Measurements from ENCODE around the gene SPTBN1. TPM values are rescaled to one million over a fixed set of nuclear protein-coding genes. Genes with fewer than 3 reads are reported as not detected.

Gene SPTBN1
- total RNA-seq, 1 donor from 2014 or later, result 251 TPM

DNA sequence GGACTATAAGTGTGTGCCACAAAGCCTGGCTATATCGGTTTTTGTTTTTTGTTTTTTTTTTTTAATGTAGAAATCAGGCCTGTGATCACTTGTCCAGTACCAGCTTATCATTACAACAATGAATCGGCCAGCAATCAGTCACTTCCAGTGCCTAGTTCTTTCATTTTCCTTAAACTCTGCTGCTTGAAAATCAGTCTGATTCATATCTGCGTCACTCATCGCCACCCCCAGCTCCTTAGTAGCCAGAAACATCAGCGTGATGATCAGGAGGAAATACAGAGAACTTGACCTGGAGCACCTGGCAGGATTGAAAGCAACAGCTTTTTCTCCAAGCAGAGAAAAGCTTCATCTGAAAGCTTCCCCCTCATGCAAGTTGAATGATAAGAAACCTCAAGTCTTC, 75.4 kb downstream of the SPTBN1 start:
- Histone ChIP-seq H3K27me3 (ENCODE audit: control insufficient read depth in 3 of 3, insufficient read depth in 3 of 3, low read length in 3 of 3) (no peaks in the 10 kb centered on the region), H3K9me3 (ENCODE audit: control insufficient read depth in 3 of 3, low read length in 3 of 3) (no peaks in the 10 kb centered on the region), H3K27ac (ENCODE audit: low read depth, low read length) (no peak overlapping the region), H3K4me3 (ENCODE audit: low read length in 3 of 3) (no peak overlapping the region), H3K9ac (ENCODE audit: low read depth in 1 of 3, low read length in 3 of 3) (no peak overlapping the region), H3K36me3 (ENCODE audit: control insufficient read depth in 3 of 3, insufficient read depth in 3 of 3, low read length in 3 of 3) (peaks cover 5 to 20% (median 15%) of the 10 kb centered on the region in 3 donors), H3K4me1 (ENCODE audit: control insufficient read depth in 3 of 3, insufficient read depth in 3 of 3, low read length in 3 of 3) (peaks cover 0 to 4% (median 0%) of the 10 kb centered on the region in 3 donors)

DNA sequence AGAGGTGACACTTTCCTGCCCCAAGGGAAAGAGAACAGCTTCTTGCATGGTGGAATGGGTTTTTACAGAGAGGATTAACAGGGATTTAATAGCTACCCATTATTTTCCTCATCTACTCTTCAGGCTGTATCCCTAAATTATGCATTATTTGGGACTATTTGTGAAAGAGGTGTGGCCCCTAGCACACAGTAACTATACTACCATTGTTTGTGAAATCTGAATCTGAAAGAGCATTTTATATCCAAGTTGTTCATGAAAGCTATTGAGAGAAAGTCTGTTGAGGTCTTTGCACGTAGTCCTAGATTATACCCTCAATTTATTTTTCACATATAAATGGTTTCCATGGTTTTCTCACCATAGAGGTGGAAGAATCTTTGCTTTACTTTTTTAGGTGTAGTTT, 78.1 kb downstream of the SPTBN1 start:
- Histone ChIP-seq H3K4me1 (ENCODE audit: control insufficient read depth in 3 of 3, insufficient read depth in 3 of 3, low read length in 3 of 3) (no peaks in the 10 kb centered on the region), H3K27ac (ENCODE audit: low read depth, low read length) (no peak overlapping the region)

DNA sequence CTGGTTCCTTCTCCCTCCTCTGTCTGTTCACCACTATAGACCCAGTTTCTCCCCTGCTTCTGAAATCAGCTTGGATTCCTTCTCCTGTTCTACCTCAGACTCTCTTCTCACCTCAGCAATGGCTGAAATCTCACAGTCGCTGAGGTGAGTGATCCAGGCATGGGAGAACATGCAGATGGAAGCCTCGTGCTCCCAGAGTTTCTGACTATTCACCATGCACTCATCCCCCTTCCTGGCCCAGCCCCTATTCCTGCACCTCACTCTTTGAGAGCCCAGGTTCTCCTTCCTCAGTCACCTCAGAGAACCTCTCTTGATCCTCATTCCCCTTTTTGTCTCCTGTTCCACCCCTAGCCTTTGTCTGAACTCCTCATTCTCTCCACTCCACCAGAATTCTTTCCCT, 78.5 kb downstream of the SPTBN1 start:
- H3K4me1 ChIP-seq (ENCODE audit: control insufficient read depth in 3 of 3, insufficient read depth in 3 of 3, low read length in 3 of 3), result peaks cover 0 to under 1% (median 0%) of the 10 kb centered on the region in 3 donors
- no peaks in the 10 kb centered on the region for H3K9me3 ChIP-seq (ENCODE audit: control insufficient read depth in 3 of 3, low read length in 3 of 3)
- no peak overlapping the region for H3K4me3 ChIP-seq (ENCODE audit: low read length in 3 of 3)
- H3K9ac ChIP-seq (ENCODE audit: low read depth in 1 of 3, low read length in 3 of 3), result no peak overlapping the region
- H3K27ac ChIP-seq (ENCODE audit: low read depth, low read length), result no peak overlapping the region
- peaks cover 0 to 8% (median 3%) of the 10 kb centered on the region in 3 donors for H3K36me3 ChIP-seq (ENCODE audit: control insufficient read depth in 3 of 3, insufficient read depth in 3 of 3, low read length in 3 of 3)
- H3K27me3 ChIP-seq (ENCODE audit: control insufficient read depth in 3 of 3, insufficient read depth in 3 of 3, low read length in 3 of 3), result no peaks in the 10 kb centered on the region

More for the DNA sequence above, 78.1 kb downstream of the SPTBN1 start:
- no peak overlapping the region for H3K9ac ChIP-seq (ENCODE audit: low read depth in 1 of 3, low read length in 3 of 3)
- H3K9me3 ChIP-seq (ENCODE audit: control insufficient read depth in 3 of 3, low read length in 3 of 3), result no peaks in the 10 kb centered on the region
- no peak overlapping the region for H3K4me3 ChIP-seq (ENCODE audit: low read length in 3 of 3)
- H3K27me3 ChIP-seq (ENCODE audit: control insufficient read depth in 3 of 3, insufficient read depth in 3 of 3, low read length in 3 of 3), result no peaks in the 10 kb centered on the region
- H3K36me3 ChIP-seq (ENCODE audit: control insufficient read depth in 3 of 3, insufficient read depth in 3 of 3, low read length in 3 of 3), result peaks cover 0 to 8% (median 6%) of the 10 kb centered on the region in 3 donors

DNA sequence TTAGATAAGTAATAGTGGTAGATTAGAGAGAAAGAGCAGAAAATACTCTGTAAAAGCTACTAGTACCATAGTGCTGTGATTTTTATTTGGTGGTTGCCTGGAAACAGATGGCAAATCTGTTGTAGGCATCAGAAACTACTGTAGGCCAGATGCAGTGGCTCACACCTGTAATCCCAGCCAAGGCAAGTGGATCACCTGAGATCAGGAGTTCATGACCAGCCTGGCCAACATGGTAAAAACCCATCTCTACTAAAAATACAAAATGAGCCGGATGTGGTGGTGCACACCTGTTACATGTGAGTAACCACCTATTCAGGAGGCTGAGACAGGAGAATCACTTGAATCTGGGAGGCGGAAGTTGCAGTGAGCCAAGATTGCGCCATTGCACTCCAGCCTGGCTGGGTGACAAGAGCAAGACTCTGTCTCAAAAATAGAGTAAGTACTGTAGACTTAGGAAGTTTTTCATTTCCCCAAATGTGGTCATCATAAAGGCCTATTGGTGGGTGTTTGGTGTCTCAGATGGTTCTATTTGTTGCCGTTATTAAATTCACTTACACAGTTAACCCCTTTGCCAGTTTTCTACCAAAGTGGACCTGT, 79.6 kb downstream of the SPTBN1 start:
- H3K36me3 ChIP-seq (ENCODE audit: control insufficient read depth in 3 of 3, insufficient read depth in 3 of 3, low read length in 3 of 3), result peaks cover 0 to 6% (median 0%) of the 10 kb centered on the region in 3 donors
- no peaks in the 10 kb centered on the region for H3K27me3 ChIP-seq (ENCODE audit: control insufficient read depth in 3 of 3, insufficient read depth in 3 of 3, low read length in 3 of 3)
- H3K9ac ChIP-seq (ENCODE audit: low read depth in 1 of 3, low read length in 3 of 3), result no peak overlapping the region
- H3K4me1 ChIP-seq (ENCODE audit: control insufficient read depth in 3 of 3, insufficient read depth in 3 of 3, low read length in 3 of 3), result peaks cover 2 to 5% (median 3%) of the 10 kb centered on the region in 3 donors
- H3K9me3 ChIP-seq (ENCODE audit: control insufficient read depth in 3 of 3, low read length in 3 of 3), result no peaks in the 10 kb centered on the region
- H3K27ac ChIP-seq (ENCODE audit: low read depth, low read length), result no peak overlapping the region
- no peak overlapping the region for H3K4me3 ChIP-seq (ENCODE audit: low read length in 3 of 3)

DNA sequence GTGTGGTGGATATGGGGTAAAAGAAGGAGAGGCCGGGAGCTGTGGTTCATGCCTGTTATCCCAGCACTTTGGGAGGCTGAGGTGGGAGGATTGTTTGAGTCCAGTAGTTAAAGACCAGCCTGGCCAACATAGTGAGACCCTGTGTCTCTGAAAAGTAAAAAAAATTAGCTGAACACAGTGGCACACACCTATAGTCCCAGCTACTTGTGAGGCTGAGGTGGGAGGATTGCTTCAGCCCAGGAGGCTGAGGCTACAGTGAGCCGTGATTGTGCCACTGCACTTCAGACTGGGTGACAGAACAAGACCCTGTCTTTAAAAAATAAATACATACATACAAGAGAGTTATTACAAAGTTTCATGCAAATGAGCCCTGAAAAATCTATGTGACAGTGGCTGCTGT, 80.6 kb downstream of the SPTBN1 start:
- Histone ChIP-seq H3K27ac (ENCODE audit: low read depth, low read length) (no peak overlapping the region), H3K4me1 (ENCODE audit: control insufficient read depth in 3 of 3, insufficient read depth in 3 of 3, low read length in 3 of 3) (peaks cover 3 to 6% (median 5%) of the 10 kb centered on the region in 3 donors)

DNA sequence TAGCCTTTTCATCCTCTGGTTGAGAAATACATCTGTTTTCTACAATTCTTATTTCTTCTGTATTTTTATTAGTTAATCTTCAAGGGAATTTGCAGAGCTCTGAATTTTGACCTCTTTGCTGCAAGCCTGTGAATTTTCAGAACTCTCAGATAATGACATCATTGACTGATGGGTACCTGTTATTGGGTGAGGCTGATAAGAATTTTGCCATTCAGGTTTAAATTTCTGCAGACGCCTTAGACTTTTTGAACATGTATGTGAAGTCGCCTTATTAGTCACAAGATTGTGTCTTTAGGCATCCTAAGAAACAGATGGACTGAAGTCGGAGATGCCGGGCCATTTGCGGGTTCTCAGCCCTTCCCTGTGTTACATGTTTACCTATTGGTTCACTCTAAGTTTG, 82.4 kb downstream of the SPTBN1 start:
- Histone ChIP-seq H3K9ac (ENCODE audit: low read depth in 1 of 3, low read length in 3 of 3) (no peak overlapping the region), H3K9me3 (ENCODE audit: control insufficient read depth in 3 of 3, low read length in 3 of 3) (no peaks in the 10 kb centered on the region), H3K27ac (ENCODE audit: low read depth, low read length) (no peak overlapping the region), H3K27me3 (ENCODE audit: control insufficient read depth in 3 of 3, insufficient read depth in 3 of 3, low read length in 3 of 3) (no peaks in the 10 kb centered on the region), H3K4me3 (ENCODE audit: low read length in 3 of 3) (no peak overlapping the region), H3K4me1 (ENCODE audit: control insufficient read depth in 3 of 3, insufficient read depth in 3 of 3, low read length in 3 of 3) (peaks cover 5 to 8% (median 7%) of the 10 kb centered on the region in 3 donors), H3K36me3 (ENCODE audit: control insufficient read depth in 3 of 3, insufficient read depth in 3 of 3, low read length in 3 of 3) (peaks cover 0 to 6% (median 0%) of the 10 kb centered on the region in 3 donors)

More for the DNA sequence above, 80.6 kb downstream of the SPTBN1 start:
- Histone ChIP-seq H3K36me3 (ENCODE audit: control insufficient read depth in 3 of 3, insufficient read depth in 3 of 3, low read length in 3 of 3) (peaks cover 0 to 6% (median 0%) of the 10 kb centered on the region in 3 donors), H3K9ac (ENCODE audit: low read depth in 1 of 3, low read length in 3 of 3) (no peak overlapping the region), H3K27me3 (ENCODE audit: control insufficient read depth in 3 of 3, insufficient read depth in 3 of 3, low read length in 3 of 3) (no peaks in the 10 kb centered on the region), H3K9me3 (ENCODE audit: control insufficient read depth in 3 of 3, low read length in 3 of 3) (no peaks in the 10 kb centered on the region), H3K4me3 (ENCODE audit: low read length in 3 of 3) (no peak overlapping the region)

DNA sequence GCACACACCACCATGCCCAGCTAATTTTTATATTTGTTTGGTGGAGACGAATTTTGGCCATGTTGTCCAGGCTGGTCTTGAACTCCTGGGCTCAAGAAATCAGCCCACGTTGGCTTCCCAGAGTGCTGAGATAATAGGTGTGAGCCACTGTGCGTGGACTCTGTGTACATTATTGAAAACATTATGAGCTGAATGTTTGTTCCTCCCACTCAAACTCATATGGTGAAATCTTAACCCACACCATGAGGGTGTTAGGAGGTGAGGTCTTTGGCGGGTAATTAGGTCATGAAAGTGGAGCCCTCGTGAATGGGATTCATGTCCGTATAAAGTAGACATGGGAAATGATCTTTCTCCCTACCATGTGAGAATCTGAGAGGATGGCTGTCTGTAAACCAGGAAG, 83.6 kb downstream of the SPTBN1 start:
- Histone ChIP-seq H3K4me3 (ENCODE audit: low read length in 3 of 3) (no peak overlapping the region), H3K27ac (ENCODE audit: low read depth, low read length) (no peak overlapping the region), H3K9me3 (ENCODE audit: control insufficient read depth in 3 of 3, low read length in 3 of 3) (no peaks in the 10 kb centered on the region), H3K9ac (ENCODE audit: low read depth in 1 of 3, low read length in 3 of 3) (no peak overlapping the region), H3K4me1 (ENCODE audit: control insufficient read depth in 3 of 3, insufficient read depth in 3 of 3, low read length in 3 of 3) (peaks cover 5 to 8% (median 7%) of the 10 kb centered on the region in 3 donors), H3K36me3 (ENCODE audit: control insufficient read depth in 3 of 3, insufficient read depth in 3 of 3, low read length in 3 of 3) (peaks cover 0 to 4% (median 0%) of the 10 kb centered on the region in 3 donors), H3K27me3 (ENCODE audit: control insufficient read depth in 3 of 3, insufficient read depth in 3 of 3, low read length in 3 of 3) (no peaks in the 10 kb centered on the region)

DNA sequence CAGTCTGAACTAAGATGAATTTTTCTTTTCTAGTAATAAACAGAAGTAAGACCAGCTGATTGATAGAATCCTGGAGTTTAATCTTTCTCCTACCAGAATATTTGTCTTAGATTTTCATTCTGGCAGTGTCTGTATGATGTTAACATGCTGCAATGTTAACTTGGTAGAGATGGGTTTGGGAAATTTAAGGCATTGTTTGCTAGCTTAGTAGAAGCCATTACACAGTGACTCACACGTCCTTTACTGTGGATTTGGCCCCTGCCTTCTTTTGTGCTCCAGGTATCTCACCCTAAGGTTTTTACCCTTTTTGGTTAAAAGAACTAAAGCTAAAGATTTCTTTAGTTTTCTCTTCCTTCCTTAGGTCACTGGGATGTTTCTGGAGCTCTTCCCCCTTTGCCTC, 84.1 kb downstream of the SPTBN1 start:
- no peaks in the 10 kb centered on the region for H3K9me3 ChIP-seq (ENCODE audit: control insufficient read depth in 3 of 3, low read length in 3 of 3)
- H3K4me1 ChIP-seq (ENCODE audit: control insufficient read depth in 3 of 3, insufficient read depth in 3 of 3, low read length in 3 of 3), result peaks cover 5 to 8% (median 7%) of the 10 kb centered on the region in 3 donors
- H3K4me3 ChIP-seq (ENCODE audit: low read length in 3 of 3), result no peak overlapping the region
- no peak overlapping the region for H3K27ac ChIP-seq (ENCODE audit: low read depth, low read length)
- peaks cover 0 to 3% (median 0%) of the 10 kb centered on the region in 3 donors for H3K36me3 ChIP-seq (ENCODE audit: control insufficient read depth in 3 of 3, insufficient read depth in 3 of 3, low read length in 3 of 3)
- H3K27me3 ChIP-seq (ENCODE audit: control insufficient read depth in 3 of 3, insufficient read depth in 3 of 3, low read length in 3 of 3), result no peaks in the 10 kb centered on the region
- H3K9ac ChIP-seq (ENCODE audit: low read depth in 1 of 3, low read length in 3 of 3), result no peak overlapping the region

DNA sequence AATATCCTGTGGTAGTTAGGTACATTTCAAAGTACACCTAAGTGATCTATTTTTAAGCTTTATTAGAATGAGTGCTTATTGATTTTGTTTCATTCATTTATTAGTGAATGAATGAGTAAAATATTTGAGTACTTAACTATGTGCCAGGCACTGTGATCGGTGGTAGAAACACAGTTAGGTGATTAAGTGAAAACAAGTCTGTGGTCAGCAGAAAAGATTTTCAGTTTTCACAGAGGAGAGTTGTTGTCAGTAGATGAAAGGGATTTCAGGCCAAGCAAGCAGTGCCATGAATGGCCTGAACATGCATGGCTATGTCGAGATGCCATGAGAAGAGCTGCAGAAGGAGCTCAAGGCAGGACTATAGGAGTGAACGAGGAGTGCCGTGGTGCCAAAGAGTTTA, 85.9 kb downstream of the SPTBN1 start:
- H3K36me3 ChIP-seq (ENCODE audit: control insufficient read depth in 3 of 3, insufficient read depth in 3 of 3, low read length in 3 of 3), result no peaks in the 10 kb centered on the region
- no peak overlapping the region for H3K27ac ChIP-seq (ENCODE audit: low read depth, low read length)
- no peaks in the 10 kb centered on the region for H3K27me3 ChIP-seq (ENCODE audit: control insufficient read depth in 3 of 3, insufficient read depth in 3 of 3, low read length in 3 of 3)
- no peaks in the 10 kb centered on the region for H3K9me3 ChIP-seq (ENCODE audit: control insufficient read depth in 3 of 3, low read length in 3 of 3)
- H3K4me1 ChIP-seq (ENCODE audit: control insufficient read depth in 3 of 3, insufficient read depth in 3 of 3, low read length in 3 of 3), result peaks cover 7 to 11% (median 10%) of the 10 kb centered on the region in 3 donors
- no peak overlapping the region for H3K4me3 ChIP-seq (ENCODE audit: low read length in 3 of 3)
- no peak overlapping the region for H3K9ac ChIP-seq (ENCODE audit: low read depth in 1 of 3, low read length in 3 of 3)

DNA sequence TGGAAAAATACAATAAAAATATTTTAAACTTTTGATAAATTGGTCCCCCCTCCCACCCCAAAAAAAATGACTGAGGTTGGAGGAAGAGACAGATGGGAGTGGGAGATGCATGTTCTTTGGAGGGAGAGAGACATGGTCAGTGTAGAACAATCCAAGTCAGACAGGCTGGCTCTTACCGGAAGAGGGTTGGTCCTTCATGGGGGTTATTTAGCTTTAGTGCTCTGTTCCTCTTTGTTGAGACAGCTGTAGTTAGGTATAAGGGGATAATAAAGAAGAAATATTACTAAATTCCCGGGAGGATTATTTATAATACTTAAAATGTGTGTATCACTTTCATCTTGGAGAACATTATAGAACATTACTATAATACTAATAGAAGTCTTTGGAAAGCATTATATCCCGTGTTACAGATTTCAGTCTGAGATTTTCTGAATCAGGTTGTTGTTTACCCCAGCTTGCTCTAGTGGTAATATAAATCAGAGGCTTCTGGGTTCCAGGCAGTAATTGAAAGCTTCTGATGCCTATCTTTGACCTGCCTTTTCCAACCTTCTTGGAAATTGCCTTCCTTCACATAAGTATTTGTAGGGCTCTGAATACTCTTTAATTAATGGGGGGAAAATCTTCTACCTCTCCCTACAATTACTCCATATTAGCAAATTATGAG, 87.7 kb downstream of the SPTBN1 start:
- Histone ChIP-seq H3K27me3 (ENCODE audit: control insufficient read depth in 3 of 3, insufficient read depth in 3 of 3, low read length in 3 of 3) (no peaks in the 10 kb centered on the region), H3K9ac (ENCODE audit: low read depth in 1 of 3, low read length in 3 of 3) (no peak overlapping the region), H3K9me3 (ENCODE audit: control insufficient read depth in 3 of 3, low read length in 3 of 3) (no peaks in the 10 kb centered on the region), H3K4me3 (ENCODE audit: low read length in 3 of 3) (no peak overlapping the region), H3K4me1 (ENCODE audit: control insufficient read depth in 3 of 3, insufficient read depth in 3 of 3, low read length in 3 of 3) (peaks cover 7 to 11% (median 10%) of the 10 kb centered on the region in 3 donors), H3K27ac (ENCODE audit: low read depth, low read length) (no peak overlapping the region), H3K36me3 (ENCODE audit: control insufficient read depth in 3 of 3, insufficient read depth in 3 of 3, low read length in 3 of 3) (peaks cover 0 to 2% (median 0%) of the 10 kb centered on the region in 3 donors)

All from skeletal muscle tissue (tissue), 4 donors.